ENCODE data around the gene ARHGAP31.

DNA sequence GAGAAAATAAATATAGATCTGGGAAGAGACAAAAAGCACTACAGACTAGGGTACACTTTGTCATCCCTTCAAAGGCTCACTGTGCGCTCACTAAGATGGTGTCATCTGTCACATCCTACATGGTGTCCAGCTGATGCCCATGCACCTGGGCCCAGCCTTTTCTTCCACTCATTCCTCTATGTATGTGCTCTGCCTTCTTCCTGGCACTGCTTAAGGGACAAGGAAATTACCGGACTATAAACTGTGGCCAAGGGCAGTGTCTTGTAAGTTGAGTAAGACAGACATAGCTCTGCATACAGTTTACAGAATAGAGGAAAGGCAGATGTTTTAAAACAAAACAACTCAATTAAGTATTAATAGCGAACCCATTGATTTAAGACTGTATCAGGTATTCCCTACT is 52.9 kb downstream of the ARHGAP31 start:
- TF ChIP-seq, protein P1, sequence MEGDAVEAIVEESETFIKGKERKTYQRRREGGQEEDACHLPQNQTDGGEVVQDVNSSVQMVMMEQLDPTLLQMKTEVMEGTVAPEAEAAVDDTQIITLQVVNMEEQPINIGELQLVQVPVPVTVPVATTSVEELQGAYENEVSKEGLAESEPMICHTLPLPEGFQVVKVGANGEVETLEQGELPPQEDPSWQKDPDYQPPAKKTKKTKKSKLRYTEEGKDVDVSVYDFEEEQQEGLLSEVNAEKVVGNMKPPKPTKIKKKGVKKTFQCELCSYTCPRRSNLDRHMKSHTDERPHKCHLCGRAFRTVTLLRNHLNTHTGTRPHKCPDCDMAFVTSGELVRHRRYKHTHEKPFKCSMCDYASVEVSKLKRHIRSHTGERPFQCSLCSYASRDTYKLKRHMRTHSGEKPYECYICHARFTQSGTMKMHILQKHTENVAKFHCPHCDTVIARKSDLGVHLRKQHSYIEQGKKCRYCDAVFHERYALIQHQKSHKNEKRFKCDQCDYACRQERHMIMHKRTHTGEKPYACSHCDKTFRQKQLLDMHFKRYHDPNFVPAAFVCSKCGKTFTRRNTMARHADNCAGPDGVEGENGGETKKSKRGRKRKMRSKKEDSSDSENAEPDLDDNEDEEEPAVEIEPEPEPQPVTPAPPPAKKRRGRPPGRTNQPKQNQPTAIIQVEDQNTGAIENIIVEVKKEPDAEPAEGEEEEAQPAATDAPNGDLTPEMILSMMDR (IDR thresholded peaks at IDR 0.05; ENCODE audit: low read depth, low read length, missing input control) = no peak
- TF ChIP-seq, protein P2, sequence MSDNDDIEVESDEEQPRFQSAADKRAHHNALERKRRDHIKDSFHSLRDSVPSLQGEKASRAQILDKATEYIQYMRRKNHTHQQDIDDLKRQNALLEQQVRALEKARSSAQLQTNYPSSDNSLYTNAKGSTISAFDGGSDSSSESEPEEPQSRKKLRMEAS (IDR thresholded peaks at IDR 0.05) = no peak
- no peak for TF ChIP-seq RAD21 (IDR thresholded peaks at IDR 0.05)
- TF ChIP-seq FOXA1 (IDR thresholded peaks at IDR 0.05) = no peak
- TF ChIP-seq GABPA (IDR thresholded peaks at IDR 0.05 in 1 of 2, conservative IDR thresholded peaks at IDR 0.05 in 1 of 2) = no peak
- no peak for TF ChIP-seq EGR1 (IDR thresholded peaks at IDR 0.05; ENCODE audit: low read depth in 2 of 2)
- TF ChIP-seq, protein P3, sequence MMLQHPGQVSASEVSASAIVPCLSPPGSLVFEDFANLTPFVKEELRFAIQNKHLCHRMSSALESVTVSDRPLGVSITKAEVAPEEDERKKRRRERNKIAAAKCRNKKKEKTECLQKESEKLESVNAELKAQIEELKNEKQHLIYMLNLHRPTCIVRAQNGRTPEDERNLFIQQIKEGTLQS (IDR thresholded peaks at IDR 0.05) = no peak
- TF ChIP-seq, protein P4, sequence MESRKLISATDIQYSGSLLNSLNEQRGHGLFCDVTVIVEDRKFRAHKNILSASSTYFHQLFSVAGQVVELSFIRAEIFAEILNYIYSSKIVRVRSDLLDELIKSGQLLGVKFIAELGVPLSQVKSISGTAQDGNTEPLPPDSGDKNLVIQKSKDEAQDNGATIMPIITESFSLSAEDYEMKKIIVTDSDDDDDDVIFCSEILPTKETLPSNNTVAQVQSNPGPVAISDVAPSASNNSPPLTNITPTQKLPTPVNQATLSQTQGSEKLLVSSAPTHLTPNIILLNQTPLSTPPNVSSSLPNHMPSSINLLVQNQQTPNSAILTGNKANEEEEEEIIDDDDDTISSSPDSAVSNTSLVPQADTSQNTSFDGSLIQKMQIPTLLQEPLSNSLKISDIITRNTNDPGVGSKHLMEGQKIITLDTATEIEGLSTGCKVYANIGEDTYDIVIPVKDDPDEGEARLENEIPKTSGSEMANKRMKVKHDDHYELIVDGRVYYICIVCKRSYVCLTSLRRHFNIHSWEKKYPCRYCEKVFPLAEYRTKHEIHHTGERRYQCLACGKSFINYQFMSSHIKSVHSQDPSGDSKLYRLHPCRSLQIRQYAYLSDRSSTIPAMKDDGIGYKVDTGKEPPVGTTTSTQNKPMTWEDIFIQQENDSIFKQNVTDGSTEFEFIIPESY (IDR thresholded peaks at IDR 0.05) = no peak
- TF ChIP-seq FOXA2 (IDR thresholded peaks at IDR 0.05) = no peak
- TF ChIP-seq, protein P5, sequence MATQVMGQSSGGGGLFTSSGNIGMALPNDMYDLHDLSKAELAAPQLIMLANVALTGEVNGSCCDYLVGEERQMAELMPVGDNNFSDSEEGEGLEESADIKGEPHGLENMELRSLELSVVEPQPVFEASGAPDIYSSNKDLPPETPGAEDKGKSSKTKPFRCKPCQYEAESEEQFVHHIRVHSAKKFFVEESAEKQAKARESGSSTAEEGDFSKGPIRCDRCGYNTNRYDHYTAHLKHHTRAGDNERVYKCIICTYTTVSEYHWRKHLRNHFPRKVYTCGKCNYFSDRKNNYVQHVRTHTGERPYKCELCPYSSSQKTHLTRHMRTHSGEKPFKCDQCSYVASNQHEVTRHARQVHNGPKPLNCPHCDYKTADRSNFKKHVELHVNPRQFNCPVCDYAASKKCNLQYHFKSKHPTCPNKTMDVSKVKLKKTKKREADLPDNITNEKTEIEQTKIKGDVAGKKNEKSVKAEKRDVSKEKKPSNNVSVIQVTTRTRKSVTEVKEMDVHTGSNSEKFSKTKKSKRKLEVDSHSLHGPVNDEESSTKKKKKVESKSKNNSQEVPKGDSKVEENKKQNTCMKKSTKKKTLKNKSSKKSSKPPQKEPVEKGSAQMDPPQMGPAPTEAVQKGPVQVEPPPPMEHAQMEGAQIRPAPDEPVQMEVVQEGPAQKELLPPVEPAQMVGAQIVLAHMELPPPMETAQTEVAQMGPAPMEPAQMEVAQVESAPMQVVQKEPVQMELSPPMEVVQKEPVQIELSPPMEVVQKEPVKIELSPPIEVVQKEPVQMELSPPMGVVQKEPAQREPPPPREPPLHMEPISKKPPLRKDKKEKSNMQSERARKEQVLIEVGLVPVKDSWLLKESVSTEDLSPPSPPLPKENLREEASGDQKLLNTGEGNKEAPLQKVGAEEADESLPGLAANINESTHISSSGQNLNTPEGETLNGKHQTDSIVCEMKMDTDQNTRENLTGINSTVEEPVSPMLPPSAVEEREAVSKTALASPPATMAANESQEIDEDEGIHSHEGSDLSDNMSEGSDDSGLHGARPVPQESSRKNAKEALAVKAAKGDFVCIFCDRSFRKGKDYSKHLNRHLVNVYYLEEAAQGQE (IDR thresholded peaks at IDR 0.05) = no peak
- no peak for TF ChIP-seq JUND (IDR thresholded peaks at IDR 0.05)
- no peak for TF ChIP-seq SP1 (IDR thresholded peaks at IDR 0.05)
- no peak for TF ChIP-seq HNF4A (conservative IDR thresholded peaks at IDR 0.05)
- no peak for TF ChIP-seq HNF4G (IDR thresholded peaks at IDR 0.05)
